ENCODE data around the gene CEP55. TPM values are rescaled to one million over a fixed set of nuclear protein-coding genes. Genes with fewer than 3 reads are reported as not detected.

Gene CEP55
- total RNA-seq, 1 donor from 2014 or later = 0.16 TPM

DNA sequence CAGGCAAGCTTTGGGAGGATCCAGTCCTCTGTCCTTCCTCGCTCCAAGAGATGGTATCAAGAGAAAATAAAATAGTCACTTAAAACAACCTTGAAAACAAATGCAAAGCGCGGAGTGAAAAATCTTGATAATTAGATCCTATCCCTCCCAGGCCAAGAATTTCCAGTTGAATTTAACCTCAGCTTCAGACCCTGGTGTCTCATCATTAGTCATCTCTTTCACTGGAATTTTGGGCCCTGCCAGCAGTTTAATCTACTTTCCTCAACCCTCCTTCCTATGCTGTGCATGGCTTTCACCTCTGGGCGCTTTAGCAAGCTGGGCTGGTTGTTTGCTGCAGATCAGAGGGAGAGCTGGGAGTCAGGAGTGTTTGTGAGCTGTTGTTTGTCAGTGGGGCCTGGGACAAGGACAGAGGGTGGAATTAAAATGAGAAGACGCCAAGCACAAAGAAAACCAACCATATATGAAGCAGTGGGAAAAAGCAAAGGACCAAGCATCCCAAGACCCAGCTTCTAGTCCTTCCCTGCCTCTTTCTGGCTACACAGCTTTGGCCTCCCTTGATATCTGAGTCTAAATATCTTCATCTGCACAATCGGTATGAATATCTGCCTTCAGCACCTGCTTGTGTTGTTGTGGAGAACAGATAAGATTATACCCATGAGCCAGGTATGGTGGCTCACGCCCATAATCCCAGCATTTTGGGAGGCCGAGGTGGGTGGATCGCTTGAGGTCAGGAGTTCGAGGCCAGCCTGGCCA lies 27.8 kb upstream of the CEP55 start:
- DNase-seq (ENCODE audit: low spot score) = no peak

GRCh38 chr10:93469454-93469853 lies 27.0 kb upstream of the CEP55 start:
- DNase-seq (ENCODE audit: low spot score) = no peak

DNA sequence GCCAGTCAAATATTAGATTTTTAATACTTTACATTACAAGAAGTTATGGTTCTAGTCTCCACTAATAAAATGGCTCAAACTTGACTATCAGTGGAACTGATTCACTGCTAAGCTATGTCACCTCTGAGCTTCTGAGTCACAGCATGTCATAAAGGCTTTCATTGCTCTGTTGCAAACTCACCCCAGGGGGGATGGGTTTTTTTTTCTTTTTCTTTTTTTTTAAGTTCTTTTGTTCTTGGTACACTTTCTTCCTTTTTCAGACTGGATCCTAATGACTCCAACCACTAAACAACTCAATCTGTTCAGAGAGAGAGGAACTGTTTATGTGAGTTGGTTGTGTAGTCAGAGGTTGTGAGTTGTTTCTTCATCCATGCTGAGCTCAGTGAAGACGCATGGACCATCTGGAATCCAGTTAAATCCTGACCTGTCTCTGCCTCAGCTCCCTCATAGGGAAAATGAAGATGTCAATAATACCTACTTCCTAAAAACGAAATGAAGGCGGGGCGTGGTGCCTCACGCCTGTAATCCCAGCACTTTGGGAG lies 25.2 kb upstream of the CEP55 start:
- DNase-seq (ENCODE audit: low spot score) = no peak

GRCh38 chr10:93473161-93473560 lies 23.3 kb upstream of the CEP55 start:
- DNase-seq (ENCODE audit: low spot score) = no peak

DNA sequence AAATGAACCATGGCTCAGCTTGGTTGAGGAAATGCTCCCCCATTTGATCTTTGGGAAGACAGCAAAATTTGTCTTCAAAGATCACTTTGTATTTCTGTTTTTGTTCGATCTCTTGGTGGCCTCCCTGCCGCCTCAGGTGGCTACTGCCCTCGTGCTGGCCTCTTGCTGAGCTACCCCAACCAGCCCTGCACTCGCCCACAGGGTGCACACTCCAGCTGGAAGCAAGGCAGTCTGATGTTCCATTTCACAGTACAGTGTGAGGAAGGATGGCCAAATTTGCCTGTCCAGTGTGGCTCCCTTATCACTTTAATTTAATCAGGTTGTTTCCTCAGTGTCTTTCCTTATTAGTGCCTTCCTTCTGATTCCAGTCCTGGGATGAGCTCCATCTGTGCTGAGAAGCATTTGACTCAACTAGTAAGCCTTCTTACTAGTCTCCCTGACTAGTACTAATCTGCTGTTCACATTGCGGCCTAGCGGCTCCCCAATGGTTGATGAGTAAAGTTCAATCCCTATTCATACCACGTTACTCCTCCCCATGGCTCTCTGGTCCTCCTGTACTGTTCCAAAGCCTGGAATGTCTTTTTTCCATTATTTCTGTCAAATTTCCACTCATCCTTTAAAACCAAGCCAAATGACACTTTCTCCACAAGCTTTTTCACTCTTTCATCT lies 22.5 kb upstream of the CEP55 start:
- no peak for DNase-seq (ENCODE audit: low spot score)

GRCh38 chr10:93475227-93475626 lies 21.2 kb upstream of the CEP55 start:
- DNase-seq (ENCODE audit: low spot score) = no peak

DNA sequence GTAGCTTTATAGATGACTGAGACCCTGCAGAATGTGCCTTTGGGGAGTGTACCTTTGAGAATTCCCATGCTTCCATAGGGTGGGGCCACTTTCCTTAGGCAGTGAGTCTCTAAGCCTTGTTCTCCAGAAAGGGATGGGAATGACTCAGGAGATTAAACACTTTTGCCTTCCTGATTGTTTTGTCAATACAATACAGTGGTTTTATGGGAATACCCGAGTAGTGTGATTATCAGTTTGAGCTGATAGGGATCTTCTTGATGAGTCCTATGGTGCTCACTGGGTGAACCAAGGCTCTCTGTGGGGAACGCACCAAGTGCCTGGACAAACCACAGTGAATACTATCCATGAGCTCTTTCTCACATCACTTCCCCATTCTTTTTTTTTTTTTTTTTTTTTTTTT lies 20.5 kb upstream of the CEP55 start:
- DNase-seq (ENCODE audit: low spot score) = no peak

DNA sequence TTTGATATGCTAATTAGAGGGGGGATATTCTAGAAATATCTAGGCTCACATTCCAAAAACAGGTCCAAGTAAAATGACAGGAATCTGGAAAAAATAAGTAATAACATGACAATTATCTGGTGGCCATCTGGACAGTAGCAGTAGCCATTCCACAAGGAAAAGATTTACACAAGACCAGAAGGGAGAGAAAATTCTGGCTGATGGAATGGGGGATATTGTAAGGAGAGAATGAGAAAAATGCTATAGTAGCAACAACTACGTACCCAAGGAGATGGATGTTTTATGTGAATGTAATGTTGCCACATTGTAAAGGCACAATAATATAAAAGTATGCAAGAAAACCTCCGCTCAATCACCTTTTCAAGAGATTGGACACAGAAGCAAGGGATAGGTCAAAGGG lies 19.7 kb upstream of the CEP55 start:
- DNase-seq (ENCODE audit: low spot score) = no peak

DNA sequence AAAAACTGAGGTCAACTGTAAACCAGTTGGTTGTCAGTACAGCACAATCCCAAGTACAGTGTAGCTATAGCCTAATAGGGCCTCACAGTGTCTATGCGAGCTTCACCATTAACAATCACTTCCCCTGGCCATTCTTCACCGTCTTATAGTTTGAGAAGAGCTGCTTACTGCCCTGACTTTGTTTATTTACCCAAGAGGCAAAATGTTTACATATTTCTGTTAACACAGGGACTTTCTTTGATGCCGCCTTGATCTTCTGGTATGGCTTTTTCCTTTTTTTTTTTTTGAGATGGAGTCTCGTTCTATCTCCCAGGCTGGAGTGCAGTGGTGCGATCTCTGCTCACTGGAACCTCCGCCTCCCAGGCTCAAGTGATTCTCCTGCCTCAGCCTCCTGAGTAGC lies 17.5 kb upstream of the CEP55 start:
- no peak for DNase-seq (ENCODE audit: low spot score)

- DNase-seq (ENCODE audit: low spot score) = no peak
These were observed 14.7 kb upstream of the CEP55 start for GRCh38 chr10:93481637-93482144.

DNA sequence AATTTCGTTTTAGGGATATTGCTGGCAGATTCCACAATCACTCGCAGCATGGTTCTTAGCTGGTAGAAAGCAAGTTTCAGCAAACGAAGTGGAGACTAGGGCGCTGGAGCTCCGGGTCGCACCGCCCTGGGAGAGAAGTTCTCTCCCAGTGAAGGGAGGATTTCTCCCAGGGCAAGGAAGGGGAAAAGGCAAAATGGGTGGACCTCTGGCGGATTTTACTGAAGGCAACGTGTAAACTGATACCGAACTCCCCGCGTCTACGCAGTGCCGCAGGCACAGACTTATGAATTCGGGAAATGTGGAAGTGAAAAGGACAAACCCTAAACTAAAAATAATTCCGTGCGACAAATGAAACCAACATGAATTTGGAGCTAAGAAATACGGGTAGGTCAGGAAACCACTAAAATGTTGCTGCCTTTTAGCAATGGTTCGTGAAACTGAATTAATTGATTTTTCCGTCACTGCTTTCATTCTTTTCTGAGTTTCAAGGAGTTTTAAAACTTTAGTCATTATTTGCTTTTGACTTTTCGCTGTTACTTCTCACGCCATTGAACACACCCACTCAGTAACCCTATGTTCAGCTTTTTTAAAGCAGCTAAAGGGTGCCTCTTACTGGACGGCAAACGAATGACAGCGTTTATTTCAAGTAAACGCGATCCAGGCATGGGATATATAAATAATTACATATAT lies 14.1 kb upstream of the CEP55 start, which contains the start of gene MYOF:
MYOF (minus strand) TSS at position 190 of the 690 bp plus-strand sequence; CDS start at position 50, 140 bp downstream.
- no peak for DNase-seq (ENCODE audit: low spot score)

GRCh38 chr10:93485690-93486089 lies 10.7 kb upstream of the CEP55 start:
- DNase-seq (ENCODE audit: low spot score) = no peak

GRCh38 chr10:93488956-93489528 lies 7.4 kb upstream of the CEP55 start:
- no peak for DNase-seq (ENCODE audit: low spot score)

GRCh38 chr10:93491602-93492121 lies 4.8 kb upstream of the CEP55 start:
- DNase-seq (ENCODE audit: low spot score) = no peak

DNA sequence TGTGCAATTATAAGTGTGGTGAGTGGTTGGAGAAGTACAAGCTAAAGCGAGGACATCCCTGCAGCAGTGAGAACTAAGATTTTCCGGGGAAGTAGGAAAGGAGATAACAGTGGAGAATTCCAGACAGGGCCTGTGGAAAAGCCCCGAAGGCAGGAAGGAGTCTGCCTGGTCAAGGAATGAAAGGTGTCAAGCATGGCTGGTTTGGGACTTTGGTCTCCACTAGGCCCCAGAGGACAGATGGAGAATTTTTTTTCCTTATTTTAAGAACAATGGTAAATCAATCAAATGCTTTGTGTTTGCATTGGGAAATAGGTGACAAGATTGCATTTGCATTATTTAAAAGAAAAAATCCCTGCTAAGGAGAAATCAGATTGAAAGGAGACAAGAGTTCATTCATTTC lies 3.2 kb upstream of the CEP55 start:
- no peak for DNase-seq (ENCODE audit: low spot score)

DNA sequence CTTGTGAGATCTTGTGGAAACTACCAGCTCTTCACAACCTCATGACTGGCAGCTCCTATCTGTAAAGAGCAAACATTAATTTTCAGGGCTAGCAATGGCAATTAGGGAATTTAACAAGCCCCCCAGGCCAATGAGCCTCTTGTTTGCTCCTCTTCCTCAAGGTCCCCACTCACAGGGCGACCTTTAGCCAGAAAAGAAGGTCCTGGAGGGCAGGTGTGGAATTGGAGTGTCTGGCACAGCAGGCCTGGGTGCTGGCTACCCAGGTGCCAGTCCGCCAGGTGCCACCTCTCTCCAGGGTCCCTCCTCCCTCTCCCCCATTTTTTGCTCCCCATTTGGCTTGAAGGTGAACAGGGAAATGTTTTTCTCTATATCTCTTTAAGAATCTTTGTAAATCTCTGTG lies 1.9 kb upstream of the CEP55 start:
- no peak for DNase-seq (ENCODE audit: low spot score)

- DNase-seq (ENCODE audit: low spot score) = no peak
These were observed 624 bp upstream of the CEP55 start for GRCh38 chr10:93495654-93496321.

GRCh38 chr10:93498166-93498565 lies 1.8 kb downstream of the CEP55 start:
- DNase-seq (ENCODE audit: low spot score) = no peak

DNA sequence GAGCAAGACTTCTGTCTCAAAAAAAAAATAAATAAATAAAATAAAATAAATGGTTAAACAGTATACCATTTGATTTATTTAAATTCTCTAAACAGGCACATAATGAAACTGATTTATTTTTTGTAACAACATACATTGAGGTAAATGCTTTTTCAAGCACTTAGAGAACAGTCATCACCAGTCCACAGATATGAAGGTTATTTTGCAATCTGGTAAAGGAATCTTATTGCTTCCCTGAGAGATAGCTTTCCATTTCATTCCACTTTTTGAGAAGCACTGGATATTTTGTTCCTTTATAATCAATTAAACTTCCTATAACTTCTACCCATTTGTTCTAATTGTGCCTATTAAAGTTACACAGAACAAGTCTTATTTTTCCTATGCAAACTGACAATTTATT lies 5.2 kb downstream of the CEP55 start:
- DNase-seq (ENCODE audit: low spot score) = no peak

DNA sequence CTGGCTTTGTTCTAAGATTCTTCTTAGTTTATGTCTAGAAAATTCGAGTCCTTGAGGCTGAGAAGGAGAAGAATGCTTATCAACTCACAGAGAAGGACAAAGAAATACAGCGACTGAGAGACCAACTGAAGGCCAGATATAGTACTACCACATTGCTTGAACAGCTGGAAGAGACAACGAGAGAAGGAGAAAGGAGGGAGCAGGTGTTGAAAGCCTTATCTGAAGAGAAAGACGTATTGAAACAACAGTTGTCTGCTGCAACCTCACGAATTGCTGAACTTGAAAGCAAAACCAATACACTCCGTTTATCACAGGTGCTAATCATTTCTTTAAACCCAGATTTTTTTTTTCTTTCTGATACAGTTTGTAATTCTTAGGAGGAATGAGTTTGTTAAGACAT lies 6.7 kb downstream of the CEP55 start:
- DNase-seq (ENCODE audit: low spot score) = no peak

GRCh38 chr10:93505075-93505474 lies 8.7 kb downstream of the CEP55 start:
- no peak for DNase-seq (ENCODE audit: low spot score)

All from mesenteric fat pad (tissue), 1 donor.